ENCODE measurements around the gene CXCL14. TPM values are rescaled to one million over a fixed set of nuclear protein-coding genes. Genes with fewer than 3 reads are reported as not detected.
"Not testable (repeated sequence)": the region's sequence is repeated elsewhere in the genome, so short reads cannot be mapped to it uniquely, and the experiment has no call there.

The CXCL14 gene
- total RNA-seq, 2 donors from 2014 or later: not detected

DNA sequence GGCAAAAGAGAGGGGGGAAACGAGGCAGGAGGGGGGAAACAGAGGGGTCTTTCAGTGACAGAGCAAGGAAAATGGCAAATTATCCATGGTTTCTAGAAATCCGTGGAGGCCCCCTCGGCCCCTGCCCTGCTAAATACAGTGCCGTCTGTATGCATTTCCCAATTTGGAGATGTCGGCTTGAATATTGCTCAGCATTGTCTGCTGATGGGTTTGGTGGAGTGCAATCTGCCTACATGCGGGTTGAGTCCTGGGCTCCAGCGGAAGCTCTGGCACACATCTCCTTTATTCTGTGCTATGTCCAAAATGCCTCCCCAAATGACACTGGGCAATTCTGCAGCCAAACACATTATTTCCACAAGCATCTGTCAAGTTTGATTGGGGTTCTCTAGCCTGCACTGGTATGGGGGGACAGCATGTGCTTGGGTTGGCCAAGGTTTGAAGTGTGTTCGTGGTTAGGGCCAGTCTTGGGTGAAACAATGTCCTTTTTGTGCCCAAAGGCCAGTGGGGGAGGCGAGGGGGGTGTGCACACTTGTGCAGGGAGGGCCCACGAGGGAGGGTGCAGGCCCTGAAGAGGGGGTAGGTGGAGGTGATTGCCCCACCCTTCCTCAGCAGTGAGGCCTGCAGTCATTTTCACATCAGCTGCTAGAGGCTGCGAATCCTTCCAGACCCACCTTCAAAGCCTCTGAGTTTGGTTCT is 36.8 kb downstream of the CXCL14 start:
- no peak for ATAC-seq
- Mint-ChIP-seq H3K4me3 (no peak overlapping the region), H3K4me1 (peaks cover 13% of the 10 kb centered on the region), H3K27me3 (peaks cover 92% of the 10 kb centered on the region), H3K27ac (no peak overlapping the region), H3K36me3 (ENCODE audit: low read depth) (peaks cover 12% of the 10 kb centered on the region)
- no peak for DNase-seq
- peaks cover 4% of the 10 kb centered on the region for H3K9me3 ChIP-seq (ENCODE audit: control insufficient read depth, low read length, poor library complexity, severe bottlenecking)

DNA sequence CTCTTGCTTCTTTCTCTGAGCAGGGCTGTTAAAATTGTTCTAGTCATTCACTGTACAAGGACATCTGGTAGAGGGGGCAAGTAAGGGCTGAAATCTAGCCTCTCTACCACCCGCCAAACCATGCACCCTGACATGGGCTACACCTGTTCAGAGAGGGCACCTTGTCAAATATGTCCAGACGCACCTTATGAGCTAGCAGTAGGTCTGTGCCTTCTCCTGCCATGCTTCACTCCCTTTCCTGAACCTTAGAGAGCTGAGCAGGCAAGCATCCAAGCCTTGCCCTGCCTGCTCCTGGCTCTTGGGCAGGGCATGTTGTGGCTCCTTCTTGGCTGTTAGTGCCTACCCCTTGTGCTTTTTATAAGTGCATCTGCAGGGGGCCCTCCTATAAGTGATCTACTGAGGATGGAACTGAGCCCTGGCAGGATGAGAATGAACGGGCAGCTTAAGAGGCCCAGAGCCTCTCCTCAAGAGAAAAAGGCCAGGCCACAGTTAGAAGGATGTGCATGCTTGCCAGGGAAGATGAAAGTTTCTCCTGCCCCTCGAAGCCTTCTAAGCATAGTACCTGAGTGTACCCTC is 39.3 kb downstream of the CXCL14 start:
- H3K4me1 Mint-ChIP-seq: peaks cover 16% of the 10 kb centered on the region
- no peak for ATAC-seq
- no peak overlapping the region for H3K27ac Mint-ChIP-seq
- peaks cover 14% of the 10 kb centered on the region for H3K36me3 Mint-ChIP-seq (ENCODE audit: low read depth)
- H3K27me3 Mint-ChIP-seq: peaks cover 92% of the 10 kb centered on the region
- peaks cover 4% of the 10 kb centered on the region for H3K9me3 ChIP-seq (ENCODE audit: control insufficient read depth, low read length, poor library complexity, severe bottlenecking)
- no peak overlapping the region for H3K4me3 Mint-ChIP-seq
- no peak for DNase-seq

DNA sequence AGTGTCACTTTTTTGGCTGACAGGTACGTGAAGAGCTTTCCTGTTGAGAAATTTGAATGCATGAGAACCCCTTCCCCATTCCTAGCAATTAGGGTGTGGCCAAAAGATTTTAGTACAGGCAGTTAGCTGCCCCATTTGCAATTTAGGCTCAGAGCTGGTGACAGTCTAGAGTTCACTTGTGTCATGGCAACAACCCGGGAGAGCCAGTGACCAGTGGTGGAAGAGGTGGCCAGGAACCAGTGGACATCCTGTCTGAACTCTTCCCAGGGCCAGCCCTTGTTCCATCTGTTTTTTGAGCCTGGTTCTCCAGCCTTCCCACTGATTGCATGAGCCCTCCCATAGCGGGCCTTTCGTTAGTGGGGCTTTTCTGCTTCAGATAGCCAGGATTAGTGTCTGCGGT is 40.5 kb downstream of the CXCL14 start:
- H3K9me3 ChIP-seq (ENCODE audit: control insufficient read depth, low read length, poor library complexity, severe bottlenecking): no peaks in the 10 kb centered on the region
- Mint-ChIP-seq H3K27me3 (peaks cover 95% of the 10 kb centered on the region), H3K4me1 (peaks cover 15% of the 10 kb centered on the region), H3K36me3 (ENCODE audit: low read depth) (peaks cover 11% of the 10 kb centered on the region), H3K27ac (no peak overlapping the region), H3K4me3 (no peak overlapping the region)
- DNase-seq (no peak), ATAC-seq (no peak)

DNA sequence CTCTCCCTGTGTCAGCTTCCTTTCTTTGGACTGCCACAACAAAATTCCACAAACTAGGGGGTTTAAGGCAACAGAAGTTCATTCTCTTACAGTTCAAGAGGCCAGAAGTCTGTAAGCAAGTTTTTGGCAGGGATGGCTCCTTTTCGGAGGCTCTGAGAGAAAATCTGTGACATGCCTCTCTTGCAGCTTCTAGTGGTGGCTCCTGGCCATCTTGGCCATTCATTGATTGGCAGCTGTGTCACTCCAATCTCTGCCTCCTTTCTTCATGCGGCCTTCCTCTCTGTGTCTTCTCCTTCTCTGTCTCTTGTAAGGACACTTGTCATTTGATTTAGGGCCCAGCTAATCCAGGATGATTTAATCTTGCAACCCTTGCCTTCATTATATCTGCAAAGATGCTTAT is 41.0 kb downstream of the CXCL14 start:
- H3K4me1 Mint-ChIP-seq: peaks cover 12% of the 10 kb centered on the region
- ATAC-seq: no peak
- DNase-seq: no peak

DNA sequence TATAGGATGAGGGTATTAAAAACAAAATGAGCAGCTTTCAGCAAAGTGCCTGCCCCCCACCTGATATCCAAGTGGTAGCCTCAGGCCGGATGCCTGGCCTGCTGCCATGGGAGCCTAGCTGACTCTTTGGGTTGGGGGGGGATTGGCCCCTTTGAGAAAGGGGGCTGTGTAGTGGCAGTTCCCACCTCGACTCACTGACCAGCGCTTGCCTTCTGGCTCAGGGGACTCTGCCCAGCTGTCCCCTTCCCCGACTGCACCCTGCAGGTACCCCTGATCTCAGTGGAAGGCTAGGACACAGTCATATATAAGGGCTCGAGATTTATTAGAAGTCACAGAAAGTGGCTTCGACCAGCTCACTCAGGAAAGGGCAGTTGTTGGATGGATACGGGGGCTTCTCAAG is 41.5 kb downstream of the CXCL14 start:
- peaks cover 98% of the 10 kb centered on the region for H3K27me3 Mint-ChIP-seq
- H3K9me3 ChIP-seq (ENCODE audit: control insufficient read depth, low read length, poor library complexity, severe bottlenecking): no peaks in the 10 kb centered on the region

More for the DNA sequence above, 41.0 kb downstream of the CXCL14 start:
- H3K27me3 Mint-ChIP-seq: peaks cover 95% of the 10 kb centered on the region
- no peak overlapping the region for H3K27ac Mint-ChIP-seq
- H3K9me3 ChIP-seq (ENCODE audit: control insufficient read depth, low read length, poor library complexity, severe bottlenecking): no peaks in the 10 kb centered on the region
- H3K36me3 Mint-ChIP-seq (ENCODE audit: low read depth): peaks cover 8% of the 10 kb centered on the region
- H3K4me3 Mint-ChIP-seq: no peak overlapping the region

DNA sequence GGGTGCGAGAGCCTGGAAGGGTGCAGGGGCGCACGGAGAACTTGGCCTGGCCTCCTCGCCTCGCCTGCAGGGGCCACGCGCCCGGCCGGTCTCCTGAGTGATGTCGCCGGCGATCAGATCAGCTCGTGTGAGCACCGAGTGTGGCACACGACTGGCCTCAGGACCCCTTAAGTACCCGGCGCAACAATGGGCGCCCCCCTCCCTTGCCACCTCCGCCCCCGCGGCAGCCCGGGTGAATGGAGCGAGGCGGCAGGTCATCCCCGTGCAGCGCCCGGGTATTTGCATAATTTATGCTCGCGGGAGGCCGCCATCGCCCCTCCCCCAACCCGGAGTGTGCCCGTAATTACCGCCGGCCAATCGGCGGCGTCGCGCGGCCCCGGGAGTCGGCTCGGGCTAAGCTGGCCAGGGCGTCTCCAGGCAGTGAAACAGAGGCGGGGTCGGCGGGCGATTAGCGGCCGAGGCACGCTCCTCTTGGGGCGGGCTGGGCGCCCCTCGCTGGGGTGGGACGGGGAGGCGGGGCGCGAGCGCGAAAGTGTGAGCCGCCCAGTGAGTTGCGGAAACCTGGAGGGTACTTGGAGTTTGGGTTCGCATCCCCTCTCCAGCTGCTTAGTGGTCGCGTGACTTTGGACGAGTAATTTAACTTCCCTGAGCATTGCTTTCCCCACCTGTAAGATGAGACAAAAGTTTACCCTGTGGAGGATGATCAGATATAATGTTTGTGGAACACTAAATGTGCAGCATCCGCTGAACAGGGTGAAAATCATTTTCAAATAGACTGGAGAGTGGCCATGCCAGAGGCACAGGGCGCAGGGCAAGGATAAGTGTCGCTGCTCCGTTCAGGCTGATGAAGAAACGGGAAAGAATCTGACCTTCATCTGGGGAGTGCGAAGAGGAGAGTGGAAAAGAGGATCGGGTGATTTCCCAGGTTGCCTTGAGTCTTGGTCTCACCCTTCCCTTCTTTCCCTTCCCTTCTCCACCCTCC is 42.7 kb downstream of the CXCL14 start, which contains the start of gene NEUROG1:
Gene NEUROG1 (minus strand): TSS at position 145 of the 982 bp plus-strand sequence. CDS start 274 bp downstream, outside the sequence.
- ATAC-seq (no peak), DNase-seq (no peak)
- Mint-ChIP-seq H3K4me3 (peak within 1 kb of the TSS; percentile 66), H3K36me3 (ENCODE audit: low read depth) (peaks cover 5% of the 10 kb centered on the region), H3K27me3 (peaks cover 98% of the 10 kb centered on the region), H3K4me1 (peaks cover 9% of the 10 kb centered on the region), H3K27ac (no peak within 1 kb of the TSS)
- no peaks in the 10 kb centered on the region for H3K9me3 ChIP-seq (ENCODE audit: control insufficient read depth, low read length, poor library complexity, severe bottlenecking)

More for the DNA sequence above, 41.5 kb downstream of the CXCL14 start:
- Mint-ChIP-seq H3K4me3 (no peak overlapping the region), H3K4me1 (peaks cover 12% of the 10 kb centered on the region), H3K36me3 (ENCODE audit: low read depth) (peaks cover 8% of the 10 kb centered on the region), H3K27ac (no peak overlapping the region)
- DNase-seq: no peak
- no peak for ATAC-seq

DNA sequence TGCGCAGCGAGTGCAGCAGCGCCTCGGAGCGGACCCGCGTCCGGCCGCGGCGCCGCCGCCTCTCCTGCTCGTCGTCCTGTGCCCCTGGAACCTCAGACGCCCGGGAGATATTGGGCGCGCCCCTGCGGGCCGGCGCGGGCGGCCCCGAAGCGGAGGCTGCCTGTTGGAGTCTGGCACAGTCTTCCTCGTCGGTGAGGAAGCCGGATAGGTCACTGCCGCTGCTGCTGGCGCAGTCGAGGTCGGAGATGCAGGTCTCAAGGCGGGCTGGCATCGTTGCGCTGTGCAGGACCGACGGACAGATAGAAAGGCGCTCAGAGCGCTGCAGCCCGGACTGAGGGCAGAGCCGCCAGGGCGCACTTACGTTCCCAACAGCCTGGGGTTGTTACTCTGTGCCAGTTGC is 43.4 kb downstream of the CXCL14 start:
- Mint-ChIP-seq H3K36me3 (ENCODE audit: low read depth) (peaks cover 5% of the 10 kb centered on the region), H3K27ac (no peak overlapping the region), H3K4me1 (peaks cover 9% of the 10 kb centered on the region), H3K27me3 (peaks cover 98% of the 10 kb centered on the region), H3K4me3 (peak overlapping the region; percentile 31)
- ATAC-seq (no peak), DNase-seq (no peak)
- H3K9me3 ChIP-seq (ENCODE audit: control insufficient read depth, low read length, poor library complexity, severe bottlenecking): no peaks in the 10 kb centered on the region

DNA sequence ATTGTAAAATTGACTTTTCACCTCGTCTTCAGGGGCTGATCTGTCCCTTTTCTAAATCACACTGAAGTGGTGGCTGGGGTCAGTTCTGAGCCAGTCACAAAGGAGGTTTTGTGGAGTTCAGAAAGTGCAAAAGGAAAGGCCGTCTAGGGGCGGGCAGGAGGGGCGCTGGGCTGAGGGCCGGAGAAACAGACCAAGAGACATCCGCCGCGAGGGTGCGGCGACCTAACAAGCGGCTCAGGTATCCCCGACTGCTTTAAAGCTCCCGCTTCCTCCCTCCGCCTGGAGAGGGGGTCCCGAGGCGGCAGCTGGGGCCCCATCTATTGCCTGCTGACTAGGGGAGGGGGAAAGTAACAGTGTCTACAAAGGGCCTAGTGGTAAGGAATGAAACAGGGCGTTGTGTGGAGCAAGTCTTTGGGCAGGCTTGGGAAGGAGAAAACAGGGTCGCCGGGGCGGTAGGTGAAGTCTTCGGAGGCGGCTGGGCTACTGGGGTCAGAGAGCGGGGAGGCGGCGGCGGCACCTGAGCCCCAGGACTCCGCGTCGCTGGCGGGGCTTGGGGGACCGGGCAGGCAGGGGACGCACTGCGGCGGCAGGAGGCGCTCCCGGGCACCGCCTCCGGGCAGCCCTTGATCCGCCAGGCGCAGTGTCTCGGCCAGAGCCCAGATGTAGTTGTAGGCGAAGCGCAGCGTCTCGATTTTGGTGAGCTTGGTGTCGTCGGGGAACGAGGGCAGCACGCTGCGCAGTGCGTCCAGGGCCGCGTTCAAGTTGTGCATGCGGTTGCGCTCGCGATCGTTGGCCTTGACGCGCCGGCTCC is 44.0 kb downstream of the CXCL14 start:
- no peaks in the 10 kb centered on the region for H3K9me3 ChIP-seq (ENCODE audit: control insufficient read depth, low read length, poor library complexity, severe bottlenecking)
- Mint-ChIP-seq H3K4me1 (peaks cover 9% of the 10 kb centered on the region), H3K27ac (no peak overlapping the region), H3K4me3 (peak overlapping the region; percentile 66), H3K27me3 (peaks cover 98% of the 10 kb centered on the region), H3K36me3 (ENCODE audit: low read depth) (peaks cover 5% of the 10 kb centered on the region)
- DNase-seq (no peak), ATAC-seq (no peak)

DNA sequence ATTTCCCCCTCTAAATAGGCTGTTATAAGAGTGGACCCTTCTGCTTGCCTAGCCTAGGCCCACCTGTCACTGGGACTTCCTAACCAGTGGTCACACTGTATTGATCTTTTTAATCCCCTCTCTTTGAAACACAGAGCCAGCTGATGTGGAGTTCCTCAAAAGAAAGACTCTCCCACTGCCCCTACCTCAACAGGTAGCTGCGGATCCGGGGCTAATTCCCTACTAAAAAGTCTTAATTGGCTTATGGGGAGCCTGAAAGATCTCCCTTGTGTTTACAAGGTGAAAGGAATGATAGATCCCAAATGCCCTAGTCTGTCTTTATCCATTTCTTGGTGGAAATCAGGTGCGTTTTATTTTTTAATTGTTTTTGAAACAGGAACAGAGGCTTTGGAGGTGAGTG is 45.0 kb downstream of the CXCL14 start:
- DNase-seq: no peak
- H3K36me3 Mint-ChIP-seq (ENCODE audit: low read depth): peaks cover 2% of the 10 kb centered on the region

DNA sequence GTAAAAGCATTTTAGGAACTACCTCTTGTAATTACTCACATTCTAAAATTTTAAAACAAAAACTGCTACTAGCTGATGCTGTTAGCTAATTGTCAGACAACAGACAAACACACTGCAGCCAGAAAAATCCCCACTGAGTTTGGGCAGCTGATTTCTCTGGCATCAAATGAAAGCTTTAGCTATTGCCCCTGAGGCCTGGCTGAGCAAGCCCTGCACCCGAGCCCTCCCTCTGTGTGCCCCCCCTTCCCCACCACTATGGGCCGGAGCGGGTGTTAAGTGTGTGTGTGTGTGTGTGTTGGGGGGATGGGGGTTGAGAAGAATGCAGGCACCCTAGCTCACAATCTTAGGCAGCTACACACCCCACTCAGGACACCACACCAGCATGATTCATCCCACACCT is 45.5 kb downstream of the CXCL14 start:
- H3K4me1 Mint-ChIP-seq: peaks cover 9% of the 10 kb centered on the region
- peaks cover 2% of the 10 kb centered on the region for H3K36me3 Mint-ChIP-seq (ENCODE audit: low read depth)
- no peak overlapping the region for H3K27ac Mint-ChIP-seq
- no peaks in the 10 kb centered on the region for H3K9me3 ChIP-seq (ENCODE audit: control insufficient read depth, low read length, poor library complexity, severe bottlenecking)
- ATAC-seq (no peak), DNase-seq (no peak)
- H3K4me3 Mint-ChIP-seq: no peak overlapping the region
- H3K27me3 Mint-ChIP-seq: peaks cover 84% of the 10 kb centered on the region

More for the DNA sequence above, 45.0 kb downstream of the CXCL14 start:
- H3K4me3 Mint-ChIP-seq: peak overlapping the region; percentile 43
- no peak overlapping the region for H3K27ac Mint-ChIP-seq
- H3K27me3 Mint-ChIP-seq: peaks cover 88% of the 10 kb centered on the region
- peaks cover 9% of the 10 kb centered on the region for H3K4me1 Mint-ChIP-seq
- no peak for ATAC-seq
- no peaks in the 10 kb centered on the region for H3K9me3 ChIP-seq (ENCODE audit: control insufficient read depth, low read length, poor library complexity, severe bottlenecking)

DNA sequence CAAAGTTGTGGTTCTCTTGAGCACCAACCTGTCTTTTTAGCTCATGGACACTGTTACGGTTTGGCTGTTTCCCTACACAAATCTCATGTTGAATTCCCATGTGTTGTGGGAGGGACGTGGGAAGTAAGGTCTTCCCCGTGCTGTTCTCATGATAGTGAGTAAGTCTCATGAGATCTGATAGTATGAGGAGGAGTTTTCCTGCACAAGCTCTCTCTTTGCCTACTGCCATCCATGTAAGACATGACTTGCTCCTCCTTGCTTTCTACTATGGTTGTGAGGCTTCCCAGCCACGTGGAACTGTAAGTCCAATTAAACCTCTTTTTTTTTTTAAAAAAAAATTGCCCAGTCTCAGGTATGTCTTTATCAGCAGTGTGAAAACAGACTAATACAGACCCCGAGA is 49.2 kb downstream of the CXCL14 start:
- DNase-seq; H3K36me3 Mint-ChIP-seq (ENCODE audit: low read depth); H3K27ac Mint-ChIP-seq; H3K9me3 ChIP-seq (ENCODE audit: control insufficient read depth, low read length, poor library complexity, severe bottlenecking); H3K4me1 Mint-ChIP-seq; H3K4me3 Mint-ChIP-seq; ATAC-seq: not testable (repeated sequence)
- H3K27me3 Mint-ChIP-seq: peaks cover 76% of the 10 kb centered on the region

DNA sequence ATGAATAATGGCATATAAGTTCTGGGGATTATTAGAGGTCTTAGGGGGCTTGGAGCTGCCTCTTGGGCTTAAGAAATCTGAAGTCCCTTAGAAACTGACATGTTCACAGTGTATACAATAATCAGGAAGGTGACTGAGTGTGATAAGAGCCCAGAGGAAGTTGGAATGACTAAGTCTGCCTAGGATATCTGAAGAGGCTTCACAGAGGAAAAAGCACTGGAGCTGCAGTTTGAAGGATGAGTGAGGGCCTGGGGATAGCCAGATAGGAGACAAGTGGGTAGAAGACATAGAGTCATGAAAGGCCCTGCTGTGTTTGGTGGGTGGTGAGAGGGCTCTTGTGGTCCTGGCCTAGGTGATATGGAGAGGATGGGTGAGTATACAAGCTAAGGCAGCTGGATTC is 51.9 kb downstream of the CXCL14 start:
- H3K27me3 Mint-ChIP-seq: peaks cover 62% of the 10 kb centered on the region
- no peaks in the 10 kb centered on the region for H3K9me3 ChIP-seq (ENCODE audit: control insufficient read depth, low read length, poor library complexity, severe bottlenecking)
- H3K4me1 Mint-ChIP-seq: no peaks in the 10 kb centered on the region
- H3K27ac Mint-ChIP-seq: no peak overlapping the region
- peaks cover 3% of the 10 kb centered on the region for H3K36me3 Mint-ChIP-seq (ENCODE audit: low read depth)
- ATAC-seq (no peak), DNase-seq (no peak)
- no peak overlapping the region for H3K4me3 Mint-ChIP-seq
